Activated CD4-positive, alpha-beta T cell treated with anti-CD3 and anti-CD28 coated beads, Interleukin-2, Interleukin-4, amounts not matched to agents 100 ng/mL and 50 ng/mL, durations not matched to agents 16 hours and 8 hours (primary cell): ENCODE data around the gene SNTB2.
"Not testable (repeated sequence)": the region's sequence is repeated elsewhere in the genome, so short reads cannot be mapped to it uniquely, and the experiment has no call there.

Experiments used
- DNase-seq: peaks from one replicate; pipeline ENCODE4 v3.0.0-alpha.2; 2020; ENCODE audit warnings: low spot score

The SNTB2 gene

DNA sequence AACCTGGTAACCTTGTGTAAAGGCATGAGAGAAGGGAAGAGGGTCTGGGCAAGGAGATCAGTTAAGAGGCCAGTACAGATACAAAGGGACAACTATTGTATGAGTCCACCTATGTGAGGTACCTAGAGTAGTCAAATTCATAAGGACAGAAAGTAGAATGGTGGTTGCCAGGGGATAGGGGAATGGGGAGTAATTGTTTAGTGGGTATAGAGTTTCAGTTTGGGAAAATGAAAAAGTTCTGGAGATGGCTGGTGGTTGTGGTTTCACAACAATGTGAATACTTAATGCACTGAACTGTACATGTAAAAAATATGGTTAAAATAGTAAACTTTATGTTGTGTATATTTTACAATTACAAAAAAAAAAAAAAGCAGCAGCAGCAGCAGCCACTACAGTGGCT is 49.4 kb downstream of the SNTB2 start:
- DNase-seq = no peak

DNA sequence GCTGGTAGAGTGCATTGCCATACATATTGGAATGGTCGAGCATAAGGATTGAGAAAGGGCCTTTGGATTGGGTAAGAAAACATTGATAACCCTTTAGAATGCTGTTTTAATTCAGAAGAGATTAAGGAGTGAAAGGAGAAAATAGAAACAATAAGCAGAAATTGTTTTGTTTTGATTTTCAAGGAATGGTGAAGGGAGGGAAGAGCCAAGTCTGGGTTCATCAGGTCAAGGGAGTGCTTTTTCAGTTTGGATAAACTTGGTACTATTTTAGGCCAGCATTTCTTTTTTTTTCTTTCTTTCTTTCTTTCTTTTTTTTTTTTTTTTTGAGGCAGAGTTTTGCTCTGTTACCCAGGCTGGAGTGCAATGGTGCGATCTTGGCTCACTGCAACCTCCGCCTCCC is 50.3 kb downstream of the SNTB2 start:
- no peak for DNase-seq

- no peak for DNase-seq
Observed at GRCh38 chr16:69239851-69240250, 52.9 kb downstream of the SNTB2 start.

DNA sequence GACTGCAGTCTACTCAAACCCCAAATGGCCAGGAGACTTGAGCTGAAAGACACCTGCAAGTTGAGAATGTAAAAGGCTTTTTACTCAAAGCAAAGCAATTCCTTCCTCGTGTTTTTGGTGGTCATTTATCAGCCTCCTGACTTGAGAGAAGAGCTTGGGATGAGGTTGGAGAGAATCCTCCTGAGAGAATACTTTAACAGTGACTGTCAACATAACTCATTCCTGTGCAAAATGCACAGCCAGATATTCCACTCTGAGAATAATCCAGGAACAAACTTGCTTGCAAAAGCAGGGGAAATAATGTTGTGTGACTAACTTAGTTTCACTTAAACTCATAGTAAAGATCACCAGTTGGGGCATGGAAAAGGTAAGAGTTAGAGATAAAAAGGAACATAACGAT is 53.4 kb downstream of the SNTB2 start:
- no peak for DNase-seq

- no peak for DNase-seq
Observed at GRCh38 chr16:69241926-69242325, 55.0 kb downstream of the SNTB2 start.

GRCh38 chr16:69243479-69243878 is 56.5 kb downstream of the SNTB2 start:
- DNase-seq = no peak

DNA sequence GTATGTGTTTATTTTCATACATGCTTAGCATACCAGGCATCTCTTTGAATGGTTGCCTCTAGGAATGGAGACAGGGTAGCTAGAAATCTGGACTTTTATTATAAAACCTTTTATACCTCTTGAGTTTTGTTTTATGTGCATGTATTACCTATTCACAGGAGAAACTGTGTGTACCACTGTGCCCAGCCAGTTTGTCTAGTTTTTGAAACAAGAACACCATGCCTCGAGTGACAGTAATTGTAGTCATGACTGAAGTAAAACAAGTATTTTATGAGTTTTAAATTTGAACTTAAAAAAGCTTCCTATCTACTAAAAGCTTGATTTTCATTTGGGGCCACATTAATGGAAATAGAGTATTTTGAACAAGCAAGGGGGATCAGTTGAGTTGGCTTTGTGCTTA is 57.4 kb downstream of the SNTB2 start:
- no peak for DNase-seq

DNA sequence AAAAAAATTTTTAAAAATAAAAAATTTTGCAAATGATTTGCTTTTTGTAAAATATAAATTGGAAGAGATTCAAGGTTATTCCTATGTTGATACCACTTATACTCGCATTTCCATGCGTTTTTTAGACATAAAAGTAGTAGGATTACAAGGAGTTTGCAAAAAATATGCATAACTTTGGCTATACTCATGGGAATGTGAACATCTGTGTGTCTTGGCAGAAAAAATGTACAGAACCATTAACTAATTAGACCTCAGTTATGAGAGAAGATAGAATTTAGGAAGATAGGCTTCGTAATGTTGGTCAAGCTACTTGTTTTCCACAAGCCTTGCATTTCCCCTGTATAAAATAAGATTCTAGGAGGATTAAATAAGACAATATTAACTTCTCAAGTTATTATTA is 63.1 kb downstream of the SNTB2 start:
- no peak for DNase-seq

DNA sequence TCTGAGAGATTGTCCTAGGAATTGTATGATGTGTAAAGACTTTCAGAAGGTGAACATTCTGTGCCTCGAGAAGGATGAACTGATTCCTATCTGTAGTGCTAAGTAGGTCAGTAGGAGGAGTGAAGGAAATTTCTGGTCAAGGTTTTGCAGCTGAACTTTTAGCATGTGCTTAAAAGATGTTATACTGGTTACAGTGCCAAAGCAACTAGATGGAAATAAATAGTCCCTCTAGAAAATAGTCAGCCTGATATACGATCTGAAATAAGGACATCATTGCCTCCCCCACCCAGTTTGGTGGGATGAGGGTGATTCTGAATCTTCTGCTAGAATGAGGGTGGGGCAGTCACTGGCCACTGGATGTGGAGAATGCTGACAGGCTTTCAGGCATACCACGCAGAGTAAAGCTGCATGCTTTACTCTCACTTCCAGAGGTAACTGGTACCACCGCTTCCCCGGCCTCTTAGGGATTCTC is 66.9 kb downstream of the SNTB2 start:
- no peak for DNase-seq

GRCh38 chr16:69259428-69259764 is 72.4 kb downstream of the SNTB2 start:
- not testable (repeated sequence) for DNase-seq

DNA sequence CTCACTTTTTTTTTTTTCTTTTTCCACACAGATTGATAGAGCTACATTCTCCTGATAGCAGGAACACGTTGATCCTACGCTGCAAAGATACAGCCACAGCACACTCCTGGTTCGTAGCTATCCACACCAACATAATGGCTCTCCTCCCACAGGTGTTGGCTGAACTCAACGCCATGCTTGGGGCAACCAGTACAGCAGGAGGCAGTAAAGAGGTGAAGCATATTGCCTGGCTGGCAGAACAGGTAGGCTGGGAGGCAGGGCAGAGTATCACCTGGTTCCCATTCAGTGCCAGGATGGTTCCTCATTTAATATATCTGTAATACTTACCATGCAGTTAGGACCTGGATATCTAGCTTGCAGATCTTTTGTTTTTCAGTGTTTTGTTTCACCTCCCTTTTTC is 73.1 kb downstream of the SNTB2 start:
- DNase-seq = no peak

- DNase-seq = no peak
Observed at GRCh38 chr16:69260506-69260905, 73.5 kb downstream of the SNTB2 start.

GRCh38 chr16:69266334-69267063 is 79.5 kb downstream of the SNTB2 start:
- DNase-seq = no peak

GRCh38 chr16:69267633-69268032 is 80.7 kb downstream of the SNTB2 start:
- no peak for DNase-seq

DNA sequence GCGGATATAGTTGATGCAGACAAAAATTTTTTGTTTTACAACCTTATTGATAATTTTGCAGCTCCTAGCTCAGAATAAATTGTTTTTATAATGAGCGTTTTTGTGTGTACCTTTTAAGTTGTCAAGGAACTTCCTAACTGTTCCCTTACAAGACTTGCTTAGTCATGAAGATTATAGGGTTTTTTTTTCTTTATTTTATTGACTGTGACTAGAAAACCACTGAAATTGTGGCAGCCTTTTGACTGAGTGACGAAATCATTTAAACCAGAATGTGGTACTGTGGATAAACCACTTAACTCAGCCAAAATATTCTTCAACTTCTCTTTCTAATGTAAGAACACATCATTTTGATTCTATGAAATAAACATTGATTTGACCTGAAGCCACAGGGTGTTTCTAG is 83.4 kb downstream of the SNTB2 start:
- no peak for DNase-seq

- no peak for DNase-seq
Observed at GRCh38 chr16:69270831-69271230, 83.9 kb downstream of the SNTB2 start.

DNA sequence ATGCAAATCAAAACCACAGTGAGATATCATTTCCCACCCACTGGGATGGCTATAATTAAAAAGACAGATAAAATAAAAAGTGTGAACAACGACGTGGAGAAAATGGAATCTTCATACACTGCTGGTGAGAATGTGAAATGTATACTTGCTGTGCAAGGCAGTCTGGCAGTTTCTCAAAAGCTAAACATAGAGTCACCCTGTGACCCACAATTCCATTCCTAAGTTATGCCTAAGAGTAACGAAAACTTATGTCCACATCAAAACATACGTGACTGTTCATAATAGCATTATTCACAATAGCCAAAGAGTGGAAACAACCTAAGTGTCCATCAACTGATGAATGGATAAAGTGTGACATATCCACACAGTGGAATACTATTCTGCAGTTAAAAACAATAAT is 86.0 kb downstream of the SNTB2 start:
- no peak for DNase-seq

- DNase-seq = no peak
Observed at GRCh38 chr16:69274699-69275235, 87.8 kb downstream of the SNTB2 start.

GRCh38 chr16:69276148-69277115 is 89.5 kb downstream of the SNTB2 start:
- no peak for DNase-seq

- no peak for DNase-seq
Observed at GRCh38 chr16:69277413-69277812, 90.4 kb downstream of the SNTB2 start.

DNA sequence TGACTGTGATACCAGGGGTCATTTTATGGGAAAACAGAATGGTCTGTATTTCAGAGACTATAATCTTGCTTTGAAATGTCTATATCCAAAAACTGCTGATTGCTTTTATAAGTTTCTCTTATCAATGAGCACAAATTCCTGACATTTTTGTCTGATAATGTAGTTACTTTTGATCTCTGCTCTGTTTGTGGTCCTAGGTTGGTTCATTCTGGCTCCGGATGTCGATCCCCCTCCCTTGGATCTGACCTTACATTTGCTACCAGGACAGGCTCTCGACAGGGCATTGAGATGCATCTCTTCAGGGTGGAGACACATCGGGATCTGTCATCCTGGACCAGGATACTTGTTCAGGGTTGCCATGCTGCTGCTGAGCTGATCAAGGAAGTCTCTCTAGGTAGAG is 96.9 kb downstream of the SNTB2 start:
- DNase-seq = no peak

- no peak for DNase-seq
Observed at GRCh38 chr16:69285240-69285639, 98.3 kb downstream of the SNTB2 start.
